ENCODE results near the gene NAA16. TPM values are rescaled to one million over a fixed set of nuclear protein-coding genes. Genes with fewer than 3 reads are reported as not detected.

NAA16 gene
- total and polyA plus RNA-seq, 9 of the 15 experiments (the other 6 are each of a cell fraction or from before 2014, with no cell fraction given) = 3.7 to 18.2 (median 12.0) TPM

DNA sequence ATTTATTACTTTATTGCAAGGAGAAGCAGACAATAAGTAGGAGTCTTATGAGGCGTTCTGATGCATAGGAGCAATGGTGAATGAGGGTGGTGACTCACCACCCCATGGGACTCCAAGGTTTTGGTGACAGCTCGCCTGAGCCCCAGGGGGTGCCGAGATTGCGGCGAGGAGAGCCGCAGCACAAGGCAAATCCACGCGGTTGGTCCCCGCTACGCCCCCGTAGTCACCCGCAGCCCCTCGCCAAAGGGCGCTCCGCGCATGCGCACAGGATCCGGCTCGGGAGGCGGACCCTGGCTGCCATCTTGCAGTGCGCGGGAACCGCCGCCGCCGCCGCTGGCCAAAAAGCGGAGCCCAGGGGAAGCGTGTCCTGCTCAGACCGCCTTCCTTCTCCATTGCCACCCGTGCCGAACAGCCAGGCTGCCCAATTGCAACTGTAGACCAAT, at the start of gene NAA16 (continued):
- TF ChIP-seq POLR2G (IDR thresholded peaks at IDR 0.05; ENCODE audit: low read depth, low read length) (peak; percentile 89), PHF8 (IDR thresholded peaks at IDR 0.05; ENCODE audit: borderline replicate concordance, low read length) (peak; percentile 84; the same call in 1 of the 2 replicates), ZNF75A (CRISPR knock-in tag; IDR thresholded peaks at IDR 0.05) (no peak), JUN (IDR thresholded peaks at IDR 0.05; ENCODE audit: borderline replicate concordance, low read depth, low read length) (peak; percentile 31; the same call in 1 of the 2 replicates), JUN (CRISPR knock-in tag; IDR thresholded peaks at IDR 0.05; ENCODE audit: borderline replicate concordance) (peak; percentile 89; the same call in 1 of the 2 replicates), POU5F1 (IDR thresholded peaks at IDR 0.05; ENCODE audit: borderline replicate concordance, low read depth, low read length, partially characterized antibody) (peak; percentile 45), MTA3 (IDR thresholded peaks at IDR 0.05; ENCODE audit: borderline replicate concordance) (peak; percentile 75), YY1 (IDR thresholded peaks at IDR 0.05; ENCODE audit: borderline replicate concordance in 1 of 3, control insufficient read depth in 1 of 3, extremely low read depth in 1 of 3, insufficient read depth in 3 of 3, insufficient read length in 1 of 3, insufficient replicate concordance in 2 of 3, low read depth in 1 of 3, low read length in 2 of 3) (peak; percentile 57 to 92 (median 90)), SIN3A (IDR thresholded peaks at IDR 0.05; ENCODE audit: borderline replicate concordance in 2 of 2, control insufficient read depth in 1 of 2, low read depth in 2 of 2, low read length in 2 of 2) (peak in 1 of 2 experiments; percentile 8; a peak in 1 of 4 replicates), EP400 (IDR thresholded peaks at IDR 0.05) (peak; percentile 58; the same call in 1 of the 2 replicates), PHB2 (IDR thresholded peaks at IDR 0.05; ENCODE audit: low read depth) (no peak)
- TF ChIP-seq, protein P1, sequence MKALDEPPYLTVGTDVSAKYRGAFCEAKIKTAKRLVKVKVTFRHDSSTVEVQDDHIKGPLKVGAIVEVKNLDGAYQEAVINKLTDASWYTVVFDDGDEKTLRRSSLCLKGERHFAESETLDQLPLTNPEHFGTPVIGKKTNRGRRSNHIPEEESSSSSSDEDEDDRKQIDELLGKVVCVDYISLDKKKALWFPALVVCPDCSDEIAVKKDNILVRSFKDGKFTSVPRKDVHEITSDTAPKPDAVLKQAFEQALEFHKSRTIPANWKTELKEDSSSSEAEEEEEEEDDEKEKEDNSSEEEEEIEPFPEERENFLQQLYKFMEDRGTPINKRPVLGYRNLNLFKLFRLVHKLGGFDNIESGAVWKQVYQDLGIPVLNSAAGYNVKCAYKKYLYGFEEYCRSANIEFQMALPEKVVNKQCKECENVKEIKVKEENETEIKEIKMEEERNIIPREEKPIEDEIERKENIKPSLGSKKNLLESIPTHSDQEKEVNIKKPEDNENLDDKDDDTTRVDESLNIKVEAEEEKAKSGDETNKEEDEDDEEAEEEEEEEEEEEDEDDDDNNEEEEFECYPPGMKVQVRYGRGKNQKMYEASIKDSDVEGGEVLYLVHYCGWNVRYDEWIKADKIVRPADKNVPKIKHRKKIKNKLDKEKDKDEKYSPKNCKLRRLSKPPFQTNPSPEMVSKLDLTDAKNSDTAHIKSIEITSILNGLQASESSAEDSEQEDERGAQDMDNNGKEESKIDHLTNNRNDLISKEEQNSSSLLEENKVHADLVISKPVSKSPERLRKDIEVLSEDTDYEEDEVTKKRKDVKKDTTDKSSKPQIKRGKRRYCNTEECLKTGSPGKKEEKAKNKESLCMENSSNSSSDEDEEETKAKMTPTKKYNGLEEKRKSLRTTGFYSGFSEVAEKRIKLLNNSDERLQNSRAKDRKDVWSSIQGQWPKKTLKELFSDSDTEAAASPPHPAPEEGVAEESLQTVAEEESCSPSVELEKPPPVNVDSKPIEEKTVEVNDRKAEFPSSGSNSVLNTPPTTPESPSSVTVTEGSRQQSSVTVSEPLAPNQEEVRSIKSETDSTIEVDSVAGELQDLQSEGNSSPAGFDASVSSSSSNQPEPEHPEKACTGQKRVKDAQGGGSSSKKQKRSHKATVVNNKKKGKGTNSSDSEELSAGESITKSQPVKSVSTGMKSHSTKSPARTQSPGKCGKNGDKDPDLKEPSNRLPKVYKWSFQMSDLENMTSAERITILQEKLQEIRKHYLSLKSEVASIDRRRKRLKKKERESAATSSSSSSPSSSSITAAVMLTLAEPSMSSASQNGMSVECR (CRISPR knock-in tag; IDR thresholded peaks at IDR 0.05) = 0 out of 2 replicates have a peak, but pooled peaks have one; percentile 44
- TF ChIP-seq, protein P2, sequence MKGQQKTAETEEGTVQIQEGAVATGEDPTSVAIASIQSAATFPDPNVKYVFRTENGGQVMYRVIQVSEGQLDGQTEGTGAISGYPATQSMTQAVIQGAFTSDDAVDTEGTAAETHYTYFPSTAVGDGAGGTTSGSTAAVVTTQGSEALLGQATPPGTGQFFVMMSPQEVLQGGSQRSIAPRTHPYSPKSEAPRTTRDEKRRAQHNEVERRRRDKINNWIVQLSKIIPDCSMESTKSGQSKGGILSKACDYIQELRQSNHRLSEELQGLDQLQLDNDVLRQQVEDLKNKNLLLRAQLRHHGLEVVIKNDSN (CRISPR knock-in tag; IDR thresholded peaks at IDR 0.05) = peak; percentile 30; the same call in 1 of the 2 replicates
- TF ChIP-seq, protein P3, sequence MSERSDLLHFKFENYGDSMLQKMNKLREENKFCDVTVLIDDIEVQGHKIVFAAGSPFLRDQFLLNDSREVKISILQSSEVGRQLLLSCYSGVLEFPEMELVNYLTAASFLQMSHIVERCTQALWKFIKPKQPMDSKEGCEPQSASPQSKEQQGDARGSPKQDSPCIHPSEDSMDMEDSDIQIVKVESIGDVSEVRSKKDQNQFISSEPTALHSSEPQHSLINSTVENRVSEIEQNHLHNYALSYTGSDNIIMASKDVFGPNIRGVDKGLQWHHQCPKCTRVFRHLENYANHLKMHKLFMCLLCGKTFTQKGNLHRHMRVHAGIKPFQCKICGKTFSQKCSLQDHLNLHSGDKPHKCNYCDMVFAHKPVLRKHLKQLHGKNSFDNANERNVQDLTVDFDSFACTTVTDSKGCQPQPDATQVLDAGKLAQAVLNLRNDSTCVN (CRISPR knock-in tag; IDR thresholded peaks at IDR 0.05) = no peak
- TF ChIP-seq, protein P4, sequence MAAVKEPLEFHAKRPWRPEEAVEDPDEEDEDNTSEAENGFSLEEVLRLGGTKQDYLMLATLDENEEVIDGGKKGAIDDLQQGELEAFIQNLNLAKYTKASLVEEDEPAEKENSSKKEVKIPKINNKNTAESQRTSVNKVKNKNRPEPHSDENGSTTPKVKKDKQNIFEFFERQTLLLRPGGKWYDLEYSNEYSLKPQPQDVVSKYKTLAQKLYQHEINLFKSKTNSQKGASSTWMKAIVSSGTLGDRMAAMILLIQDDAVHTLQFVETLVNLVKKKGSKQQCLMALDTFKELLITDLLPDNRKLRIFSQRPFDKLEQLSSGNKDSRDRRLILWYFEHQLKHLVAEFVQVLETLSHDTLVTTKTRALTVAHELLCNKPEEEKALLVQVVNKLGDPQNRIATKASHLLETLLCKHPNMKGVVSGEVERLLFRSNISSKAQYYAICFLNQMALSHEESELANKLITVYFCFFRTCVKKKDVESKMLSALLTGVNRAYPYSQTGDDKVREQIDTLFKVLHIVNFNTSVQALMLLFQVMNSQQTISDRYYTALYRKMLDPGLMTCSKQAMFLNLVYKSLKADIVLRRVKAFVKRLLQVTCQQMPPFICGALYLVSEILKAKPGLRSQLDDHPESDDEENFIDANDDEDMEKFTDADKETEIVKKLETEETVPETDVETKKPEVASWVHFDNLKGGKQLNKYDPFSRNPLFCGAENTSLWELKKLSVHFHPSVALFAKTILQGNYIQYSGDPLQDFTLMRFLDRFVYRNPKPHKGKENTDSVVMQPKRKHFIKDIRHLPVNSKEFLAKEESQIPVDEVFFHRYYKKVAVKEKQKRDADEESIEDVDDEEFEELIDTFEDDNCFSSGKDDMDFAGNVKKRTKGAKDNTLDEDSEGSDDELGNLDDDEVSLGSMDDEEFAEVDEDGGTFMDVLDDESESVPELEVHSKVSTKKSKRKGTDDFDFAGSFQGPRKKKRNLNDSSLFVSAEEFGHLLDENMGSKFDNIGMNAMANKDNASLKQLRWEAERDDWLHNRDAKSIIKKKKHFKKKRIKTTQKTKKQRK (IDR thresholded peaks at IDR 0.05; ENCODE audit: borderline replicate concordance, low read depth, low read length) = no peak
